NCI-H510A treated with DMSO at 0.1 percent for 48 hours (cell line): ENCODE measurements around the gene CEMP1.

Experiments used
- DNase-seq: peaks from one replicate; lab custom pipeline; 2025; lab: John Stamatoyannopoulos, UW

Gene CEMP1

DNA sequence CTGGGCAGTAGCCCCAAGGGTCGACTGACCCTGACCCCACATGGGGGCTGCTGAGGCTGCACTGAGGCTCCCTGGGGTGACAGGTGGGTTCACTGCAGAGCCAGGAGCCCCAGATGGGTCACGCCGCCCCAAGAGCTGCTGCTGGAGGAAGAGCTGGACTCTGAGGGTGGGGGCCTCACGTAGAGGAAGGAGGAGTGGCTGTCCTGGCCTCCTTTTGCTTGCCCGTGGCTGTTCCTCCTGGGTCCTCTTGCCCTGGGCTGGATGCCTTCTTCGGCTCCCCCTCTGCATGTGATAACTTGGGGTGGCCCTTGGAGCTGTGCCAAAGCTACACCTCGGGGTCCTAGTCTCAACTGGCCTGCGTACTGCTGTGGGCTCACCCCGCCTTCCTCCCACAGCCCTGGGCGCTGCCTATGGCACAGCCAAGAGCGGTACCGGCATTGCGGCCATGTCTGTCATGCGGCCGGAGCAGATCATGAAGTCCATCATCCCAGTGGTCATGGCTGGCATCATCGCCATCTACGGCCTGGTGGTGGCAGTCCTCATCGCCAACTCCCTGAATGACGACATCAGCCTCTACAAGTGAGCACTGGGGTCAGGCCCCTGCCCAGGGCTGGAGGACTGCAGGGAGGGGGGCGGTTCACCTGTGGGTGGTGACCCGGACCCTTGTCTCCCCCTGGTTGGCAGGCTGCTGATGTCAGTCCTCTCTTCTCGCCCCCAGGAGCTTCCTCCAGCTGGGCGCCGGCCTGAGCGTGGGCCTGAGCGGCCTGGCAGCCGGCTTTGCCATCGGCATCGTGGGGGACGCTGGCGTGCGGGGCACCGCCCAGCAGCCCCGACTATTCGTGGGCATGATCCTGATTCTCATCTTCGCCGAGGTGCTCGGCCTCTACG, 12.1 kb downstream of the CEMP1 start:
- DNase-seq = no peak

DNA sequence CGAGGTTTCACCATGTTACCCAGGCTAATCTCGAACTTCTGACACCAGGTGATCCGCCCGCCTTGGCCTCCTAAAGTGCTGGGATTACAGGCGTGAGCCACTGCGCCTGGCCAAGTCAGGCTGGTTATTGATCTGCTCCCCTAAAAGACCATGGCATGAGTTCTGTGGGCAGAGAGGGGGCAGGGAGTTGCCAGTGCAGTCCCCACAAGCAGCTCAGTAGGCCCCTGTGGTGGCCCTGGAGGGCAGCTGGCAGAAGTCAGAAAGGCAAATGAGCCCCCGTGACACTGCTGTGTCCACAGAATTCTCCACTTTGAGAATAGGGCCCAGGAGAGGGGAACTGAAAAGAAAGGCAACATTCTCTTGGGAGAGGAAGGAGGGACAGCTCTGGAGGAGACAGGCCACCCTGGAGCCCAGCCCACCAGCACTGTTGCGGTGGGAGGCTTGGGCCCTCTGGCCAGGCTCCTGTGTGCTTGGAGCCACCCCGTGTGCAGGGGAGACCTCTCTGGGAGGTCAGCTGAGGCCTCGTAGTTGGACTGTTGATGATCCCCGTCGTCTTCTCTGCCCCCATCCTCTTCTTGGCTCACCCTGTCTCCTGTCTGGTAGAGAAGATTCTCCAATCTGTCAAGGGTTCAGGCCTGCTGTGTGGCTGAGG, 13.1 kb downstream of the CEMP1 start:
- DNase-seq = no peak

DNA sequence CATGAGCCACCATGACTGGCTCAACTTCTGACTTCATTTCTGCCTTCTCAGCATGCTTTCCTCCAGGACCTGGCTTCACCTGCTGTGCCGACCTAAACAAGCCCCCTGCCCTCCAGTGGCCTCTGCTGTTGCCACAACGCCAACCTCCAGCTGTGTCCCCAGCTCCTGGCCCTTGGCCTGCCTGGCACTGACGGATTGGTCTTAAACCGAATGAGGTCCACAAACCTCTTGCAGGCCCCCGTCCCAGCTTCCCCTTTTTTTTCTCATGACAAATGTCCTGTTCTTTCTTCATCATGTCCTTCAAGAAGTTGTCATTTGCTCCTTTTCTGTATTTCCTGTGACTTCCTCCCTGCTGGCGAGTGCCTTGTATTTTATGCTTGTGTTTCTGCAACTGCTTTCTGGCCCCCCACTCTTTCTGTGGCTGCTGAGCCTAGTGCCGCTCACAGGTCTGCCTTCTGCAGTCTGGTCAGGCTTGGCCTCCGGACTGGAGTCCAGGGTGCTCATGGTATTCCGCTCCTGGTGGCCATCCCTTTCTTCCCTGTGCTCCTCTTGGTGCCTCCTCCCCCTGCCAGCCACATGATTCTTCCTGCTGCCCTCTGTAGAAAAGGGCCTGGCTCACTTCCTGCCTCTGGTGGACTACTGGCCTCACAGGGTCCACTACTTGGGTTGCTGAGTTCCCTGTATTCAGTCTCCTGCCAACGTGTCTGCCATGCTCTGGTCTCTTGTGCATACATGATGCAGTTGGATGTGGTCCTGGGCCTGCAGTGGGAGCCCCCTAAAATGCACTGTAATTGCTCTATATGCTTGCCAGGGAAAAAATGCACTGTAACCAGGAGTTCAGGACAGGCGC, 14.6 kb downstream of the CEMP1 start:
- no peak for DNase-seq

DNA sequence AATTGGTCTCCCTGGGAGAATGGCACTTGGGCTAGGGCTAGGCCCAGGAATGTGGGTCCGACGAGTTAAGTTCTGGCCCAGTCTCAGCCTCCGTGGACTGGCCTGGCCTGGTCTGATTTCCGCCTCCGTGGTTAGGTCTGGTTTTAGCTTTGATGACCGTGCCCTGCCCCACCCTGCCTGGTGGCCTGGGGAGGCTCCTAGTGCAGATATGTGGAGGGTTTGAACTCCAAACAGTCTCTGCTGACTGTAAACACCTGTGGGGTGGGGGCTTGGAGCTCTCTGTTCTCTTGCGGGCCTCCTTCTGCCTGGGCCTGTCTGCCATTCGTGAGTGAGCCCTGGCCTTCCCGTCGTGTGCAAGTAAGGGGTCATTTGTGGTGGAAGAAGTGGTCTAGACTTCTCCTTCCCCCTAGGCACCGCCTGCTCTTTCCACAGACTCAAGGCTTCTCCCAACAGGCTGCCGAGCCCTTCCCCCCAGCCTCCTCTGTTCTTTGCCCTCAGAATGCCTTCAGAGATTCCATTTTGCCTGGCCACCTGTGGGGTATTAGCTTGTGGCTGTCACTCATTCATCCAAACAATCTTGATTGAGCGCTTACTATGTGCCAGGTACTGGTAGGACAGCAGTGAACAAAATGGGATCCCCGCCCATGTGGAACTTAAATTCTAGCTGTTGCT, 15.9 kb downstream of the CEMP1 start:
- DNase-seq = no peak

GRCh38 chr16:2514333-2515179, 16.7 kb downstream of the CEMP1 start:
- DNase-seq = no peak

DNA sequence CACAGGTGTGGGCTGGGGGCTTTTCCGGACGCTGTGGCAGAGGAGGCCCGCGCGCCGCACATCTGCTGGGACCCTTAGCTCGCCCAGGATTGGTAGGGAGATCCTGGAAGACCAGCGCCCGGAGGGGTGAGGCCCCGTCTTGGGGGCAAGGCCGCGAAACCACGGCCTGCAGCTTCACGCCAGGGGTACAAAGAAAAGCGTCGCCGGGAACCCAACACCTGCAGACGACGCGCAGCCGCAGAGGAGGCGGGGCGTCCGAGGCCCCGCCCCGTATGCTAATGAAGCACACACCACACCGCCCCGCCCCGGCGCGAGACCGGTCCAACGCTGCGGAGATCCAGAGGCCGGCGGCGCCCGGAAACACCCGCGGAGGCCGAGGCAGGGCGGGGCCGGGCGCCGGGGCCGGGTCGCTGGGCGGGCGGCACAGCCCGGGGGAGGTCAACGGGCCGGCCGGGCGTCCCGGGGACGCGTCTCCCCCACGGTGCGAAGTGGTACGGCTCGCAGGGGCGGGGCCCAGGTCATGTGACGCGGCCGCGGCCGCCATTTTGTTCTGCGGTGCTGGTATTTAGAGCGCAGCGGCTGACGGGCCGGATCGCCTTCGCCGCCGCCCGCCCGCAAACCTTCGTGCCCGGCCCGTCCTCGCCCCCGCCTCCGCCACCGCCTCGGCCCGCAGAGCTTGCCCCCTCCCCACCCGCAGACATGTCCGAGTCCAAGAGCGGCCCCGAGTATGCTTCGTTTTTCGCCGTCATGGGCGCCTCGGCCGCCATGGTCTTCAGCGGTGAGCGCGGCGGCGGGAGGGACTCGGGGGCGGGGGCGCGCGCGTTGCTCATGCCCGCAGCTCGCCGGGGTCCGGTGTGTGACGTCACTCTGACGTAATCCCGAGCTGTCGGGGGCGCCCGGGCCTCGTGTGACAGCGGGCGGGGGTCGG, 17.5 kb downstream of the CEMP1 start, which contains the start of gene ATP6V0C:
Gene ATP6V0C, plus strand, starts transcription at position 548 of the 928 bp plus-strand sequence. Its CDS starts 152 bp downstream, at position 700.
- peak; percentile 84 for DNase-seq

GRCh38 chr16:2512735-2513404, 18.3 kb downstream of the CEMP1 start:
- DNase-seq = peak; percentile 14

DNA sequence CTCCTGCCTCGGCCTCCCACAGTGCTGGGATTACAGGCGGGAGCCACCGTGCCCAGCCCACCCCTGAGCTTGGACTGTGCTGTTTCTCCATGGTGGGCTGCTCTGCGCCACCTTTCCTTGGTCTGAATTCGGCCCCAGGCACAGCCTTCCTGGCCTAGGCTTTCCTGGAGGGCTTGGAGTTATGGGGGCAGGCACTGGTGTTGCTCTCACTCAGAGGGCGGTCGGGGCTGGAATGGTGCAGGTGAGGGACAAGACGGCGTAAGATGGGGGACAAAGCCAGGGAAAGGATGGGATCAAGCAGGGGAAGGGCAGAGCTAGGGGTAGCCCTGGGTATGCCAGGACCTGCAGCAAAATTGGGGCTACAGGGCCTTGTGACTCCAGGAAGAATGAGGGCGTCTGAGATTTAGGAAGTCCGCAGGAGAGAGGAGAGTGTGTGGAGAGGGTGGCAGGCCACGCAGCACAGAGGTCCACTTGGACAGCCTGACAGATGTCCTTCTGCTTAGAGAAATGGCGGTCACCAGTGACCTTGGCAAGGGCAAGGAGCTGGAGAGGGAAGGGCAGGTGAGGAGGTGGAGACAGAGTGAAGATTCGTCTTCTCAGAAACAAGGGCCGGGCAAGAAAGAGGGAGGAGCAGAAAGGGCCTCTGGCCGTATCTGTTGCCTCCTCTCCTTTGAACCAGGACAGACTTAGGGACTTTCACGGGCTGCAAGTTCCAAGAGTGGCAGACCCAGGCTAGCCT, 19.0 kb downstream of the CEMP1 start:
- DNase-seq = no peak

DNA sequence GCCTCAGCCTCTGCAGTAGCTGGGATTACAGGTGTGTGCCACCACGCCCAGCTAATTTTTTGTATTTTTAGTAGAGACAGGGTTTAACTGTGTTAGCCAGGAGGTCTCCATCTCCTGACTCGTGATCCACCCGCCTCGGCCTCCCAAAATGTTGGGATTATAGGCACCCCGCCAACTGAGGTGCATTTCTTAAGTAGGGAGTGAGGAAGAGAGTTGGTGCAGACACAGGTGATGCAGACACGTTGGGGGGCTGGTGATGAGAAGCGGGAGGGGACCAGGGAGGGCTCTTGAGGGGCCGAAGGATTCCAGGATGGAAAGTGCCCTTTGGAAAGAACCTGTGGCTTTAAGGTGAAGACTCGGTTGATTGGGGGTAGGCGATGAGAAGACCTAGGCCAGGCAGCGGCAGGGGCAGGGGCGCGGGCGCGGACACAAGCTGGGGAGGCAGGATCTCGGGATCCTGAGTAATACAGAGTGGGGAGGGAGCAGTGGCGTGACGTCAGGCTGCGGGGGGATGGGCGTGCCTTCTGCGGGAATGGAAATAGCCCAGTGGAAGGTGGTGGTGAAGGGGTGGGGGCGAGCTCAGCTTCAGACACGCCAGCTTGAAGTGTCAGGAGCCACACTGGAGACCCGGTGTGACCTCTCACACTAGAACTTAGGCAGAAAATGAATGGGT, 19.9 kb downstream of the CEMP1 start:
- DNase-seq = no peak

DNA sequence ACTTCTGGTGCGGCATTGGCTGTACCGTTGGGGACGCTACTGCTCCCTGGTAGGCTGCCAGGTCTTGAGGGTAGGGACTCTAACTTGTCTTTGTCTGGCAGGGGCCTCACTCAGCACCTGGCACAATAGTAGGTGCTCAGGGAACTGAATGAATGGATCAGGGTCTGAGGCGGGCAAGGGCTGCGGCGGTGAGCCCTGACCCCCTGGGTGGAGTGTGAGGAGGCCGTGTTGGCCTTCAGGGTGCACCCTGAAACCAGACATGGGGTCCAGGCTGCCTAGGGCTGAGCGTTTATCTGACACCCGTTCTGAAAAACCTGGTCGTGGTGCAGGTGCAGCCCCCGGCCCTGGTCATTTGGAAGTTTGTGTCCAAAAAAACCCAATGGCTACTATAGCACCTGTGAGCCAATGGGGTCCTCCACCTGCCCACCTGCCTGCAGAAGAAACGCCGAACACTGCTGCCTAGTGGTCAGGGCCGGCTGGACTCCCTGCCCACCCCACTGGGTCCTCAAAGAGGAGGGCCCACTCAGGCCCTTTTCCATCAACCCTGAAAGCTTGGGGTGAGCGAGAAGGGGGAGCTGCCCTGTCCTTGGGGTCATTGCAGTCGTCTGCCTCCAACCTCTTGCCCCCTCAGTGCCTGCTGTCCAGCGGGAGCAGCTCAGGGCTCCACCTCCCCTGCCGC, 22.3 kb downstream of the CEMP1 start:
- no peak for DNase-seq

GRCh38 chr16:2507665-2508064, 23.5 kb downstream of the CEMP1 start:
- DNase-seq = no peak

DNA sequence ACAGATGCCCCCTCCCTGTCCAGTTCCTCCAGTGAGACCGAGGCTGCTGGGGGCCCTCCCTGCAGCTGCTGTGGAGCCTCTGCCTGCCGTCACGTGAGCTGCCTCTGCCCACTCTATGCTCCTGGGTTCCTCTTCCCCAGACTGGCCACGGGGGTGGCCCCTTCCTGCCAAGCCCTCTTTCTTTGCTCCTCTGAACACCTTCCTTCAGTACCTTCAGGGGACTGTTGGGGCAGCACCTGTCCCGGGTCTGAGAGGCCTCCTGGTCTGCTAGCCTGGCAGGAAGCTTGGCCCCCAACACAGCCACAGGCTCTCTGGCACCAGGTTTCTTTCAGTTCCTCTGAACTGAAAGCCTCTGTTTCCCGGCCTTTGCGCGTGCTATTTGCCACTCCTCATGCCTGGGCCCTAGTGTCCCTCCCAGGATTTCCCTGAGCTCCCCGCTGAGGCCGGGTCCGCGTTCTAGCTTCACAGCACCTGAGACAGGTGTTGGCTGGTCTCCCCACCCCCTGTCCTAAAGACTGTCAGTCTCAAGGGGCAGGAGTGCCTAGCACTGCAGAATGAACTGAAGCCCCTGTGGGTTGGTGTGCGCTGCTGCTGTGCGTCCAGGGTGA, 24.1 kb downstream of the CEMP1 start:
- no peak for DNase-seq

GRCh38 chr16:2505695-2506094, 25.5 kb downstream of the CEMP1 start:
- no peak for DNase-seq

GRCh38 chr16:2501946-2502895, 29.0 kb downstream of the CEMP1 start:
- DNase-seq = no peak

GRCh38 chr16:2500918-2501750, 30.1 kb downstream of the CEMP1 start:
- DNase-seq = peak; percentile 69
